Subcutaneous adipose tissue (tissue), 4 donors: ENCODE data around the gene EFCAB10. TPM values are rescaled to one million over a fixed set of nuclear protein-coding genes. Genes with fewer than 3 reads are reported as not detected.

ENCODE experiments used
- CTCF ChIP-seq: fragments of 450-650 bp; IDR thresholded peaks from one replicate; pipeline ENCODE4 v1.5.1; 2016; ENCODE audit warnings: low read depth, mild to moderate bottlenecking, control low read depth, antibody characterized with exemption, moderate library complexity
- total RNA-seq, 4 donors: library from RNA; depleted of rRNA; stranded (reverse); fragments of >200 nt; gene quantifications; one replicate each; pipeline ENCODE4 v1.1.0, GENCODE V29; 2016

EFCAB10 gene
- total RNA-seq, 4 donors from 2014 or later, result not detected

DNA sequence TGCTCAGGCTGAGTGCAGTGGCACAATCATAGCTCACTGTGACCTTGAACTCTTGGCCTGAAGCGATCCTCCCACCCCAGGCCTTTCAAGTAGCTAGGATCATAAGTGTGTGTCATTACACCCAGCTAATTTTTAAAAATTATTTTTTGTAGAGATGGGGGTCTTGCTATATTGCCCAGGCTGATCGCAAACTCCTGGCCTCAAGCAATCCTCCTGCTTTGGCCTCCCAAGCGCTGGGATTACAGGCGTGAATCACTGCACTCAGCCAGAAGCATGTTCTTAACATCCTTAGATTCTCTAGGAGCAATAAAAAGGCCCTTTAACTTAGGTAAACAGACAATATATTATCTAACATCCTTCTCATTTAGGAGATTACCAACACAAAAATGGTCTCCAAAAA is 38.3 kb upstream of the EFCAB10 start:
- TF ChIP-seq CTCF, result no peak

GRCh38 chr7:105618016-105618296 is 36.7 kb upstream of the EFCAB10 start:
- no peak for TF ChIP-seq CTCF

- TF ChIP-seq CTCF, result no peak
Observed at GRCh38 chr7:105617280-105618015, 36.2 kb upstream of the EFCAB10 start.

GRCh38 chr7:105614341-105614840 is 33.1 kb upstream of the EFCAB10 start:
- no peak for TF ChIP-seq CTCF

DNA sequence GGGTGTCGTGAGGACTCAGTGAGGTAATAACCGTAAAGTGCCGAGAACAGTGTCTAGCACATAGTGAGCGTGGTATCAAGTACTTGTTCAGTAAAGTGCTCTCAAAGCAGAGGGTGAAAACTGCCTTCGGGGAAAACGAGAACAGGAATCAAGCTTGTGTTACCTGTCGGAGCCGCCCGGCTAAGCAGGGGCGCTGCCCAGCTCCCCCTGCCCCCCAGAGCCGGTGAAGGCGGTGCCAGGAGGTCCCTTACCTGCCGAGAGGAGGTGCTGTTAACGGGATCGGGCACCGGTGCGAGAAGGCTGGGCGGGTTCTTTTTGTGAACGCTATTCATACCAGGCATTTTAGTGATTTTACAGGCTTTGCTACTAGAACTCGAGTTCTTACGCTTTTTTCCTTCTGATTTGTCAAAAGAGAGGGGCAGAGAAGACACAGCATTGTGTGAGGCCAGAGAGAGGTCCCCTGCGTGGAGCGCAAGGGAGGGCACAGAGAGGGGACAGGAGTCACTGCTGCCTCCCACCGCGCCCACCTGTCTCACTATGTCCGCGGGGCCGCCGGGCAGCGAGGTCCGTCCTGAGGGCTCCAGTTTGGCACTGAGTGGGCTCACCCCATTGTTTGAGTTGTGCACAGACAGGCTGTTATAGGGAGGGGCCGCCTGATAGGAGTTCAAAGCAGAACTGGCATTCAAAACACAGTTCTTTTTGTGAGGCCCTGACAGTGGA is 32.5 kb upstream of the EFCAB10 start:
- TF ChIP-seq CTCF, result no peak

DNA sequence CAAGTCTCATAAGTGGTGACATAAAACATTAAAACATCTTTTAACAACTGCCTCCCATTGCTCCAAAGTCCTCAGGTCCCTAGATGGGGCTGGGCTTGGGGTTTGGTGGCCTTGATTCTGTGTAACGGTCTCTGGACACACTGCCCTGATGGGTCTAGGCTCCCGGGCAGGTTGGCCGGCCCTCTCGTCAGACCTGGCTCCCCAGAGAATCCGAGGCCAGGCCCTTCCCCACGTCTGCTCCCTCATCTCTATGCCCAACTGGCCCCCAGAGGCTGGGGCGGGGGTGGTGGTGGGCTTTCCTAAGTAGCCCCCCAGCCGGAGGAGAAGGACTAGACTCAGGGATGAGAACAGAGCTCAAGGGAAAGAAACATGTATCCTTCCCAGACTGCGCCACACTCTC is 31.5 kb upstream of the EFCAB10 start:
- no peak for TF ChIP-seq CTCF

- no peak for TF ChIP-seq CTCF
Observed at GRCh38 chr7:105611856-105612775, 30.8 kb upstream of the EFCAB10 start.
